RCC 7860 (cell line): ENCODE results near the gene DLG4.
"Not testable (repeated sequence)": the region's sequence is repeated elsewhere in the genome, so short reads cannot be mapped to it uniquely, and the experiment has no call there.

Experiments used
- DNase-seq: peaks from one replicate; pipeline ENCODE4 v3.0.0-alpha.2; 2015; ENCODE audit warnings: low spot score
- FAIRE-seq: peaks from 2 replicates; lab custom pipeline; 2012; peaks lifted over from hg19 to GRCh38; lab: Jason Lieb, UNC

The DLG4 gene

DNA sequence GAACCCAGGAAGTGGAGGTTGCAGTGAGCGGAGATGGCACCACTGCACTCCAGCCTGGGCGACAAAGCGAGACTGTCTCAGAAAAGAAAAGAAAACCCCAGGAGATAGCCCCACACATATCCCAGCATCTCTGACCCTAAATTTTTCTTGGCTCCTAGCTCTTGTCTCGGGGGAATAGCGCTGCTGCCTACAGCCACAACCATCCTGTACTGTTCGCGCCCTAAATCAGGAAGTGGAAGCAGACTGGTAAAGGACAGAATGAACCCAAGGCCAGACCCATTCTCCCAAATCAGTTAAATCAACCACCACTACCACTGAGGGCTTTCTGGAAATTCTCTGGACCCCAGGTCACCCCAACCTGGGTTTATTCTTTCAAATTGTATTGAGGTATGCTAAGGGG, 30.2 kb upstream of the DLG4 start:
- DNase-seq: no peak
- no peak for FAIRE-seq

DNA sequence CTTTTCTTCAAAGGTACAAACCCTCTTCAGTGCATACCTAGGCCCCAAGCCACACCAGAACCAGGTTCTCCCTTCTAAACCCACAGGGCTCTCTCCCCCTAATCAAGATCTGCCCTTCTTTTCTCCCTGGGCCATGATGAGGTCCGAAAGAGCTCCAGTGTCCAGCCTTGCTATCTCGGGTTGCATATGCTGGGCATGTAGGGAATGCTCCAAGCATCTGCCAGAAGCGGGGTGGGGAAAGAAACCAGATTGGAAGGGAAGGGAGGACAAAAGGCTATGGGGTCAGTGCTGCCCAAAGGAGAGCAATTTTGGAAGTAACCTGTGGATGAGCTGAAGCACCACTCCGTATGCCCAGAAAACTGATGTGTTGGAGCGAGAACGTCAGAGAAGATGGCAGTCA, 29.6 kb upstream of the DLG4 start:
- FAIRE-seq (no peak), DNase-seq (no peak)

DNA sequence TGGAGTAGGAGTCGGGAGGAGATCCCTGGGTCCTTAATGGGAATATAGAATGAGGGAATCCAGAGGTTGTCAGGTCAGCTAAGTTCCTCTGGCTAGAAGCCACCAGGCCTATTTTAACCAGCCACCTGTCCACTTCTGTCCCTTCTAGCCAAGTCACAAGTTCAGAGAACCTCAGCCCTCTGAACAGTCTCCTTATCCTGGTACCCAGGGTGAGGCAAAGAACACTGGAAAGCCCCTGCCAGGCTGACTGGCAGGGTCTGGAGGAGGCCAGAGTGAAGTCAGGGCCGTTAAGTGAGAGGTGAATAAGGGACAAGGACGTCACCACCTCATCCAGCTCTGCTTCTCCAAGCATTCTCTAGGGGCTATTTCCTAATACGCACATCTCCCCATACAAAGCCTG, 29.2 kb upstream of the DLG4 start:
- no peak for FAIRE-seq
- DNase-seq: no peak

DNA sequence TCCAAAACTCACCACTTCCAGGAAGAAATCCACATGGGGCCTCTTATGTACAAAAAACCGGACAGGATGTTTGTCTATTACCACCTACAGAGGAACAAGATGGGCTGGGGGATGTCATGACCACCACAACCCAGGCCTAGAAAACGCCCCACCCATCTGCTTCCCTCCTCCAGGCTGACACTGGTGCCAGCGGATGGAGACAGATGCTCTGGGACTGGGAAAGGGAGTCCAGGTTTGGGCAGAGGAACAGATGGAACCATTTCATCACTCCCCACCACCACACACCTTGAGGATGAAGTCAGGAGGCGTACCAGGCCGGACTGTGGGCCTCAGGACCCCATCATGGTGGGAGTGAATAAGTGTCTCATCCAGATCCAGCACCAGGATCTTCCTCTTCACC, 27.1 kb upstream of the DLG4 start:
- no peak for FAIRE-seq
- DNase-seq: no peak

GRCh38 chr17:7243838-7244237, 24.2 kb upstream of the DLG4 start:
- DNase-seq, FAIRE-seq: not testable (repeated sequence)

- FAIRE-seq: no peak
Measured at GRCh38 chr17:7243453-7243729, 23.8 kb upstream of the DLG4 start.

GRCh38 chr17:7242717-7243452, 23.2 kb upstream of the DLG4 start:
- FAIRE-seq: no peak

More at GRCh38 chr17:7243453-7243729, 23.8 kb upstream of the DLG4 start:
- DNase-seq: no peak

GRCh38 chr17:7241783-7242716, 22.4 kb upstream of the DLG4 start, which contains the start of gene GABARAP:
Gene GABARAP (minus strand): TSS chr17:7242449. CDS start chr17:7242330, 119 bp downstream.
- FAIRE-seq (peak; percentile 42), DNase-seq (peak; percentile 60)

More at GRCh38 chr17:7242717-7243452, 23.2 kb upstream of the DLG4 start:
- DNase-seq: peak; percentile 71

GRCh38 chr17:7241090-7241733, 21.6 kb upstream of the DLG4 start:
- DNase-seq: no peak
- no peak for FAIRE-seq

DNA sequence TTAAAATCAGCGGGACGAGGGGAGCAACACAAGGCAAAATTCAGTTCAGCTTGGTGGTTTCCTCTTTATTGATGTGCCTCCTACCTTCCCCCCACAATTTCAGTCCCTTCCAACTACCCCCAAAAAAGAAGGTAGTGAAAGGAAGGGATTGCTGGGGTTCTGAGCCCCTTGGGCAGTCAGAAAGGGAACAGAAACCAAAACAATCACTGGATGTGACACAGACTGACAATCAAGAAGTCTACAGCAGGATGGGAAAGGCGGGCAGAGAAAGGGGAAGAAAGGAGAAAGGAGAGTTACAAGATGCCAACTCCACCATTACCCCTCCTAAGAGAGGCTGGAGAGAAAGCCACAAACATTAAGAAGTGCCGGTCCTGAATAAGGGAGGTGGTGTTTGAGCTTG, 20.7 kb upstream of the DLG4 start:
- DNase-seq (no peak), FAIRE-seq (no peak)

- FAIRE-seq (peak; percentile 80), DNase-seq (peak; percentile 98)
Measured at GRCh38 chr17:7239091-7240027, 19.7 kb upstream of the DLG4 start, which contains the start of gene PHF23. Gene PHF23 (minus strand): TSS chr17:7239457. CDS start chr17:7239279, 178 bp downstream.

DNA sequence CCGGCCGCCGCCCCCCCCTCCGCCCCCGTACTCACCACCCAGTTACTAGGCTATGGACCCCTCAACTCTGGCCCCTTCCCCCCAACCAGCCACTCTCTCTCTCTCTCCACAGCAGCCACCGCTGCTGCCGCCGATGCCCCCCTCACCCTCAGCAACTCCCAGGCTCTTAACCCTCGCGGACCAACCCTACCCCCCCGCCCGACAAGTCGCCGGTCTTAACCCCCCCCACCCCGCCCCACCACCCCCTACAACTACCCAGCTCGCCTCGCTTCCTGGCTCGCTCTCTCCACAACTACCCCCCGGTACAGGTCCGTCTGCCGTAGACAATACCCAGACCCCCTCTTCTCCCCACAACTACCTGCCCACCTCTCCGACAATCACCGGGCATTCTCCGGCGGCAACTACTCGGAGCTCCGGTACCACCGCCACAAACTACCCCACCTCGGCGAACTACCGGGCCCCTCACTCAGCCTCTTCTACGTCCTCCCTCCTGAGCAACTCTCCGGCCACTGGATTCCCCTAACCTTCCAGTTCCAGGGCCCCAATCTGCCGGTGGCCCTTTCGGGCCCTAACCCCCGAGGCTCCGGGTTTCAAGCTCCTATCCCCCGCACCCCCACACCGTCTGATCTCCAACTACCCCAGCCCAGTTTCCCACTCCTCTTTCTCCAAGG, 18.9 kb upstream of the DLG4 start:
- FAIRE-seq: no peak
- peak; percentile 8 for DNase-seq

DNA sequence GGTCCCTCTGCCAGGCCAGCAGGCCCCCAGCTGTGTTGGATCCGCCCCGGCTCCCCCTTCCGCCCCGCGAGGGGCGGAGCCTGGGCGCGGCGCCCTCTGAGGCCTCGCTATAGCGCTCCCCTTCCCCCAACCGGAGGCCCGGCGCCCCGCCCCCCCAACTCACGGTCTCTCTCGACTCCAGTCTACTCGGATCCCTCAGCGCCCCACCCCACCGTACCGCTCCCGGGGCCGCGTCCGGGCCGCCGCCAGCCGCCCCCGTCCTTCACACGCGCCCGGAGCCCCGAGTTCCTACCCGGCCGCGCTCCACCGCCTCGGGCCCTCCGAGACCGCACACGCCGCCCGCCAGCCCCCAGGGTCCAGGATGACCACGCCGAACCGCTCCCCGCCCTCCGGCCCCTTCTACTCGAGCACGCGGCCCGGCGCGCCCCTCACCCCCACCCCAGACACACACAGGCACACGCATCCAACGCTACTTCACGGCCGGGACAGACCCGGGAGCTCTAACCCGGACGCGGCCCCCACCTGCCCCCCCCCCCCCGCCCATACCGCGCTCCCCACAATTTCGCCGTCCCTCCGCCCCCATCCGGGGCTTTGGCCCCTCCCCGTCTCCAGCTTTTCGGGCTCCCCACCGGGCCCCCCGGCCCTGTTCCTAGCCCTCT, 18.3 kb upstream of the DLG4 start:
- FAIRE-seq: no peak
- DNase-seq: no peak

GRCh38 chr17:7237266-7237760, 17.7 kb upstream of the DLG4 start:
- DNase-seq: no peak
- no peak for FAIRE-seq

GRCh38 chr17:7236808-7237207, 17.2 kb upstream of the DLG4 start:
- FAIRE-seq: no peak
- DNase-seq: no peak

GRCh38 chr17:7235693-7236665, 16.3 kb upstream of the DLG4 start:
- no peak for FAIRE-seq
- no peak for DNase-seq

DNA sequence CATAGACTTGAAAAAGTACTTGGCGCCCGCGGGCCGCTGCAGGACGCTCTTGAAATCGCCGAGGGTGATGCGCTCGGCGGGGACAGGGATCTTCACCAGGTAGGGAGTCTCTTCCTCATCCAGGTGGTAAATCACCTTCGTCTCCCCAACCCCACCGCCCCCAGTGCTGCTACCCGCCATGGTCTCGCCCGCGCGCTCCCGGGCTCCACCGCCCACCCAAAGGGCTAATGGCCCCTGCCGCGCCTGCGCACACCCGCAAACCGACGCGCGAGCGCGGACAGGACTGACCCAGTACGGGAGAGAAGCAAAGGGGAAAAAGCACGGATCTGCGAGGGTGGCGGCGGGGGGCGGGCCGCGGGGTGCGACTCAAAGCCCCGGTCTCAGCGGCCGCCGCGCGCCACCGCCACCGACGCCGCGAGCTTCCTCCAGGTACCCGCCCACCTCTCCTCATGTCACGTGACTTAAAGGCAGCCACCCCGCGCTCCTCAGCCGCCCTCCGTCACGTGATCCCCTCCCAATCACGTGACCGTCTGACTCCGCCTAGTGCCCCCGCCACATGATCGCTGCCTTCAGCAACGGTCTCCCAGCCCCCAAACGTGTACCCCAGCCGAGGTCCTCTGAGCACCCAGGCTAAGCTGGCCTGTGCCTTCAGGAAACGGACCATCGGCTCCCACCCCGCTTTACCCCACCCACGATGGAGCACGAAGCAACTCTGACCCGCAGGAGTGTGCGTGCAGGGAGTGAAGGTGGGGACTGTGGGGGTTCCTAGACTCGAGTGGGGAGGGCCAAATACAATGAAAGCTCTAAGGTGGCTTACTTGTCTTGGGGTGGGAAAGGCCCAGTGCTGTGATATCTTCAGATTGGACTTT, 14.7 kb upstream of the DLG4 start, which contains the start of gene DVL2:
TSS of gene DVL2 (minus strand) at position 435 of the 869 bp plus-strand sequence. CDS start at position 180, 255 bp downstream.
- DNase-seq: peak; percentile 83
- no peak for FAIRE-seq
